Activated naive CD8-positive, alpha-beta T cell treated with anti-CD3 and anti-CD28 coated beads for 36 hours (primary cell): ENCODE data around the gene DGCR8. TPM values are rescaled to one million over a fixed set of nuclear protein-coding genes. Genes with fewer than 3 reads are reported as not detected.

Experiments used
- DNase-seq: peaks from one replicate; pipeline ENCODE4 v3.0.0; 2021
- H3K27ac Mint-ChIP-seq: one replicate; pipeline ENCODE4 v1.8.0; 2022; ENCODE audit warnings: mild to moderate bottlenecking, moderate library complexity, mixed read lengths
- H3K27me3 Mint-ChIP-seq: one replicate; pipeline ENCODE4 v1.8.0; 2022; ENCODE audit warnings: mild to moderate bottlenecking, mixed read lengths
- H3K36me3 Mint-ChIP-seq: one replicate; pipeline ENCODE4 v1.8.0; 2021; ENCODE audit warnings: mild to moderate bottlenecking, mixed read lengths
- H3K4me1 Mint-ChIP-seq: one replicate; pipeline ENCODE4 v1.8.0; 2021; ENCODE audit warnings: mixed read lengths
- H3K4me3 Mint-ChIP-seq: one replicate; pipeline ENCODE4 v1.8.0; 2022; ENCODE audit warnings: mild to moderate bottlenecking, moderate library complexity, mixed read lengths
- H3K9me3 Mint-ChIP-seq: one replicate; pipeline ENCODE4 v1.8.0; 2022; ENCODE audit warnings: mixed read lengths
- total RNA-seq, 2 experiments: library from RNA; stranded (reverse); gene quantifications; one replicate each; pipeline ENCODE4 v1.2.3, GENCODE V29; 2021

The DGCR8 gene
- 10 to 100 TPM; 42.6 to 47.0 TPM for total RNA-seq

DNA sequence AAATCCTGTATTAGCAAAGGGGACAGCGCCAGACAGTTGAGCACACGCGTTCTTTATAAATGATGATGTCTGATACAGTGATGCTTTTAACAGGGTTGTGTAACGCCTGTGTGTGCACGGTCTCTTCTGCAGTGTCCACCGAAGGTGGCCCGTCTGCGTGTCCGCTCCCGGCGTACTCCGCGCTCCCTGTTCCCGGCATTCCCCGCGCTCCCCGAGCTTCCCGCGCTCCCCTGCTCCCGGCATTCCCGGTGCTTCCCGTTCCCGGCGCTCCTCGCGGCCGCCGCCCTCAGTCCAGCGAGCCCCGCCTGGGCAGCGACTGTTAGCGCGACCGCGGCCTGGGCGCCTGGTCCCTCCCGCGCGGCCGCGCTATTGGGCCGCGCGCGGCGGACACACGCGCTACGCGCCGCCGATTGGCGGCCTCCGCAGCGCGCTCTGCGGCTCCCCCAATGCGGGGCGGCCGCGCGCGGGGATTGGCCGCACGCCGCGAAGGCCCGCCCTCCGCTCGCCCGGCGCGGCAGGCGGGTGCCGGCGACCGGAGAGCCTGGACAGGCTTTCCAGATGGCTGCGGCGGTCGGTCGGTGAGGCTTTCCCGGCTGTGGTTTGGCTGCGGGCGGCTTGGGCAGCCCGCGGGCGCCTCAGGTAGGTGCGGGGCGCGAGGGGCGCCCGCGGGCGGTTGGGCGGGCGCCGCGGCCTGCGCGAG lies at the start of gene DGCR8:
Gene DGCR8, plus strand, starts transcription at position 497 of the 700 bp plus-strand sequence. CDS start 5,723 bp downstream, outside the sequence.
- peak within 1 kb of the TSS; percentile 91 for H3K4me3 Mint-ChIP-seq
- no peaks in the 10 kb centered on the region for H3K27me3 Mint-ChIP-seq
- H3K36me3 Mint-ChIP-seq = peaks cover 17% of the 10 kb centered on the region
- DNase-seq = peak; percentile 86
- H3K4me1 Mint-ChIP-seq = peaks cover 34% of the 10 kb centered on the region
- H3K27ac Mint-ChIP-seq = peak within 1 kb of the TSS; percentile 83
- no peaks in the 10 kb centered on the region for H3K9me3 Mint-ChIP-seq

DNA sequence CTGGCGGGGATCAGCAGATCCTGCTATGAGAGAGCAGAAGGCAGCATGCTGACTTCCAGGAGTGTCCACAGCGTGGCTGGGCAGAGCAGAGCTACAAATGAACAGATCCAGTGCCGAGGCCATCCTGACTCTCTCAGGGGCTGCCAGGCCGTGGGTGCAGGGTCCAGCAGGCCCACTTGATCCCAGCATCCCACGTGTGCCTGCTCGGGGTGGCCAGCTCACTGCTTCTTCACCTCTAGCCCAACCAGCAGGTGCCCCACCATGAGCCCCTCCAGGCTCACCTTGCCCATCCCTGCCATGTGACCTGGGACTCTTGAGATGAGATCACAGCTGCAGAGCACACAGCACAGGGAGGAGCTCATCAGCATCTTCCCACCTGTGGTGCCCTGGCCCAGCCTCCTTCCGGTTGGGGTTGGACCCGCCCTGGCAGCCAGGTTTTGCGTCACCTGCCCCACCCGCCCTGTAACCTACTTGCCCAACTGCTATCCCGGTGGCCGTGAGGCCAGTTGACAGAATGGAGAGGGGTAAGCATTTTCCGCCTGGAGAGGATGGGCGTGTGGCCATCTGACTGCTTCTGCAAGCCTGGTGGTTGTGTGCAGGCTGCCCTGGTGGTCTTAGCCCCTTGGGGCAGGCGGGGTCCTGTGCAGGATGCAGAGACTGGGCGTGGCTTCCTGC lies 48.2 kb upstream of the DGCR8 start:
- H3K27me3 Mint-ChIP-seq = no peaks in the 10 kb centered on the region
- no peaks in the 10 kb centered on the region for H3K36me3 Mint-ChIP-seq
- H3K4me3 Mint-ChIP-seq = no peak overlapping the region
- peaks cover 4% of the 10 kb centered on the region for H3K4me1 Mint-ChIP-seq
- no peak overlapping the region for H3K27ac Mint-ChIP-seq
- no peaks in the 10 kb centered on the region for H3K9me3 Mint-ChIP-seq
- no peak for DNase-seq

DNA sequence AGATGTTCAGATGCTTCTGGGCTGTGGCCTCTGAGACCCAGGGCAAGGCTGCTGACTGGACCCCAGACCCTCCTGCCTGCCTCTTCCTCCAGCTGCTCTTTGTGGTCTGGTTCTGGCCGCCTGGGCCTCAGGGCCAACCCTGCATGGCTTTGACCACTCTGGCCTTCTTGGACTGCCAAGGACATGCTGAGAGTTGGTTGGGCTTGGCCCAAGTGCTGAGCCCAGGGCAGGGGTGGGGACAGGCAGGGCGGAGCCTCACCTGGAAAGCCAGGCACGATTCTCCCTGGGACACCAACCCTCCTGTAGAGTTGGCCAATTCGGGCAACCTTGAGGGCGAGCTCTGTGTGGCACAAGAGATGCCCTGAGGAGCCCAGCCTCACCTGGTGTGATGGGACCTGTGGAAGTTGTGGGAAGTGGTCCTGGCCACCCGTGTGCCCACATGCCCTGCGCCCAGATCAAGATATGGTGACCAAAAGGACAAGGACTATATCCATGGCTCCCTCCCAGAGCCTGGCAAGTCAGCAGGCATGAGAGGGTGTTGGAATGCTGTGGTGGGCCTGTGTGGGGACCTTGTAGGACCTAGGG lies 47.5 kb upstream of the DGCR8 start:
- Mint-ChIP-seq H3K4me3 (no peak overlapping the region), H3K4me1 (peaks cover 4% of the 10 kb centered on the region), H3K9me3 (no peaks in the 10 kb centered on the region), H3K27me3 (no peaks in the 10 kb centered on the region), H3K27ac (no peak overlapping the region), H3K36me3 (no peaks in the 10 kb centered on the region)
- no peak for DNase-seq

DNA sequence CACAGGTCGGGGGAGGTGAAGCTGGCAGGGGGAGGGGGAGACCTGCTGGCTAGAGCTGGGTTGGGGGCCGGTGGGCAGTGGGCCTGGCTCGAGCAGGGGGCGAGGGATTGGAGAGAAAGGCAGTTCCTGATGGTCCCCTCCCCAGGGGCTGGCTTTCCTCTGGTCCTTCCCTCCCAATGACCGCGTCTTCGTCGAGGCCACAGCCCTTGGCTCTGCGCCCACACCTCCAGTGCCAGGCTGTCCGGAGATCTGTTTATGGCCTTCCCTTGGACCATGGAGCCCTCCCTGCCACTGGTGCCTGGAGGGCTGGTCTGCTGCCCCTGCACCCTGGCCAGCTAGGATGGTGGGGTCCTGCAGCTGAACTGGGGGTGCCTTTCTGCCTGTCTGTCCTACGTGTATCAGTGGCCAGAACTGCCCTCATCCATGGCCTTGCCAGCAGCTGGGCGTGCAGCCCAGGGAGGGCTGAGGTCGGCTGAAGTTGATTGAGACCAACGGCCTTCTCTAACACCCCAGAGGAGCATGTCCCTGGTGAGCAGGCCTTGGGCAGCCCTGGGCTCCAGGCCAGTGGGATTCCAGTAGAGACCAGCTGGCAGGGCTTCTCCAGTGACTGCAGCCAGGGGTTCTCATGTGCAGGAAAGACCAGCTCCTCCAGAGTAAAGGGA lies 46.9 kb upstream of the DGCR8 start:
- Mint-ChIP-seq H3K9me3 (no peaks in the 10 kb centered on the region), H3K36me3 (no peaks in the 10 kb centered on the region), H3K27ac (no peak overlapping the region), H3K27me3 (no peaks in the 10 kb centered on the region), H3K4me3 (no peak overlapping the region), H3K4me1 (peaks cover 4% of the 10 kb centered on the region)
- no peak for DNase-seq

DNA sequence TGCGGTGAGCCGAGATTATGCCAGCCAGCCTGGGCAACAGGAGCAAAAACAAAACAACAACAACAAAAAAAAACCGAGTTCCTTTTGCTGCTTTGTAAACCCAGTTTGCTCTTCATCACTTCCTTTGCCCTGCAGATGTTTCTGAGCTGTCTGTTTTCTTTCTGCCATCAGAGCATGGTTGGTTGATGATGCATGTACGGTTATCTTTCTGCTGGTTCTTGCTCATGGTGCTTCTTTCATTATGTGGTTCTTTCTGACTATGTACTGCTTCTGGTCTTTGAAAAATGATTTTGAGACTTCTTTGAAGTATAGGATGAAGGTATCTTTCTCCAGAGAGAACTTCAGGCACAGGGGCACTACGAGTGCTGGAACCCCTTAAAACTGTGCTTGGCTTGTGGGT lies 45.9 kb upstream of the DGCR8 start:
- Mint-ChIP-seq H3K4me3 (no peak overlapping the region), H3K27me3 (no peaks in the 10 kb centered on the region)
- no peak for DNase-seq

DNA sequence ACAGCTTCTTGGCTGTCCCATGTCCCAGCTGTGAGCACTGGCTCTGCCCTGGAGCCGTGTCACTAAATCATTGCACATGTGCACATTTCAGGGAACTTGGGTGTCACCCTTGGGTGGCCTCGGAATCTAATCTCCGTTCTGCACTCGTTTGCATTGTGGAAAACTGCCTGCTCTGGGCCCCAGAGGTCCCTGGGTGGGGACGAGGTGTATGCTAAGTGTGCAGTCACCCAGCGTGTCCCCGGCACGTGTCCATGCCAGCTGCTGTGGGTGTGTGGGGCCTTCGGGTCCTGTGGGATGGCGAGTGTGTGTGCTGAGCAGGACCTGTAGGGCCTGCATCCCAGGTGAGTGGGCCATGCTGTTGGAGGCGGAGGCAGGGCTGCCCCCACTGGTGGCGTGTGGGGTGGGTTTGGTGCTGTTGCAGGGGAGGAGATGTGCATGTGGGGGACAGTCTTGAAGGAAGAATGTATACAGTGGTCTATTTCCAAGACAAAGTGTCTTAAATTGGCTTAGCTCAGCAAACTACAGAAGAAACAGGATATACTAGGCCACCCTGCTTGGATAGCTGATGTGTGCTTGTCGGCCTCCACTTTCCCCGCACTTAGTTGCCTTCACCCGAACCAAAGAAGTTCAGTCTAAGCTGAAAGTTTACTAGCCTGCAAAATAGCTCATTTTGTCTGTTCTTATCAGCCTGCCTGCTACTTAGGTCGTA lies 44.5 kb upstream of the DGCR8 start:
- H3K4me3 Mint-ChIP-seq = no peak overlapping the region
- H3K27ac Mint-ChIP-seq = no peak overlapping the region
- no peaks in the 10 kb centered on the region for H3K27me3 Mint-ChIP-seq
- no peak for DNase-seq
- H3K9me3 Mint-ChIP-seq = no peaks in the 10 kb centered on the region
- H3K4me1 Mint-ChIP-seq = peaks cover 3% of the 10 kb centered on the region
- H3K36me3 Mint-ChIP-seq = no peaks in the 10 kb centered on the region

More for the DNA sequence above, 45.9 kb upstream of the DGCR8 start:
- peaks cover 3% of the 10 kb centered on the region for H3K4me1 Mint-ChIP-seq
- H3K36me3 Mint-ChIP-seq = no peaks in the 10 kb centered on the region
- no peaks in the 10 kb centered on the region for H3K9me3 Mint-ChIP-seq
- no peak overlapping the region for H3K27ac Mint-ChIP-seq

DNA sequence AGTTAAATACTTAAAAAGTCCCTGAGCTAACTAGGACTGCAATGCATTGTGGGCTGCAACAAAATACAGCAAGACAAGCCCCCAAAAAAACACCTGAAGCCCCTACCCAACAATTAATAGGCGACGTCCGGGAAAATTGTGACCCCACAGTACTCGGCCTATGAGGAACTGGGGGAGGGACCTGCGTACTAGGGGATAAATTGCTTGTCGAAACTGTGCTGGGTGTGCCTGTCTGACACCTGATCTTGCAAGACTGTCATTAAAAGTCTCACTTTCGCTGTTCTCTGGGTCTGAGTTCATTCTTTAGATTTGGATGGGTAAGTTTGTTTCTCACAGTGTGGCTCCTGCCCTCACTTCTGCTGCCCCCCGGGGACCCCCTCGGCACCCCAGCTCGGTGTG lies 44.0 kb upstream of the DGCR8 start:
- H3K36me3 Mint-ChIP-seq = no peaks in the 10 kb centered on the region
- DNase-seq = no peak
- H3K4me3 Mint-ChIP-seq = no peak overlapping the region
- H3K27ac Mint-ChIP-seq = no peak overlapping the region
- H3K9me3 Mint-ChIP-seq = no peaks in the 10 kb centered on the region
- no peaks in the 10 kb centered on the region for H3K27me3 Mint-ChIP-seq
- peaks cover 3% of the 10 kb centered on the region for H3K4me1 Mint-ChIP-seq

DNA sequence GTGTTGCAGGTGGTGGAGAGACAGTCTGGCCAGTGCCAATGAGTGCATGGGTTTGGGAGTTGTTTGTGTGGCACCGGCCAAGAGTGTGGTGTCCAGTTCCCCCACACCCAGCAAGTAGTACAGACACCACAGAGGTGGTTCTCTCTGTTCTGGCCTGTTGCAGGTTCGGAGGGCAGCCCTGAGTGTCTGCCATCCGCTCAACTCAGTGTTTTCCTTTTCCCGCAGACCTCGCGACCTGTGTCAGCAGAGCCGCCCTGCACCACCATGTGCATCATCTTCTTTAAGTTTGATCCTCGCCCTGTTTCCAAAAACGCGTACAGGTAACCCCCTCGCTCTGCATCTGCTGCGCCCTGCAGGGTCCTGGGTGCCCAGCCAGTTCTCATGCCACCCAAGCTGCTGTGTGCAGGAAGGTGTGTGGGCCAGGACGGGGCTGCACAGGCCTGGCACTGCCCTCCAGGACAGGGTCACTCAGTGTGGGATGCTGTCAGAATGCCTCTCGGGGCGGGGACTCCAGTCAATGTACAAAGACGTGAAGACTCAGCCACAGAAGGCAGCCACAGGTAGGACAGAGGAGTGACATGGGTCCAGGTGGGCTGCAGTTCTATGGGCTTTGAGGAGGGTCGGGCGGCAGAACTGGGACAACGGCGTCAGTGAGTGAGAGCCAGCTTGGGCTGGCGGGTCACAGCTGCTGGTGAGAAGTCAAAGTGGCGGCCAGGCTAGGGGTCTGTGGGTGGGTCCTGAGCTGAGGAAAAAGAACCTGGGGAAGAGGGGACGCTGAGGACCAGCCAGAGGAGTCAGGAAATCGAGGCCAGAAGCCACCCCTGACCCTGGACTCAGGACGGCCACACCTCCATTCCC lies 43.3 kb upstream of the DGCR8 start:
- Mint-ChIP-seq H3K27ac (peak overlapping the region; percentile 14), H3K4me3 (no peak overlapping the region), H3K36me3 (no peaks in the 10 kb centered on the region)

DNA sequence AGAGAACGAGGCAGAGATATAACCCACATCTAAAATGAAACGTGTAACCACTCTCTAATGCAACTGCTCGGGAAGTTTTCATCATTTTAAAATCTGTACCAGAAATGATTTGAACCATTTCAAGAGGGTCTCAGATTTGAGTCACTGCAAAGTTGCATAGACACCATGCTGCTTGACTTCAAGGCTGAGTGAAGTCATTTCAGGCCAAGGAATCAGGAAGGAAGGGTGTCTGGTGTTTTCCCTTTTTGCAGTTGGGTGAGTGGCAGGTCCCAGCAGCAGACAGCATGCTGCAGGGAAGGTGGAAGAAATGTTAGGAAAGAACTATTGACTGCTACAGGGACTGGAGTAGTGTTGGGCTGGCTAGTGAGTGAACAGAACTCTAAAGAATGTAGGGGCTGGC lies 42.6 kb upstream of the DGCR8 start:
- Mint-ChIP-seq H3K36me3 (no peaks in the 10 kb centered on the region), H3K27me3 (no peaks in the 10 kb centered on the region), H3K4me1 (no peaks in the 10 kb centered on the region), H3K4me3 (no peak overlapping the region), H3K9me3 (no peaks in the 10 kb centered on the region), H3K27ac (no peak overlapping the region)
- DNase-seq = no peak

More for the DNA sequence above, 43.3 kb upstream of the DGCR8 start:
- no peaks in the 10 kb centered on the region for H3K9me3 Mint-ChIP-seq
- DNase-seq = no peak
- H3K27me3 Mint-ChIP-seq = no peaks in the 10 kb centered on the region
- peaks cover 2% of the 10 kb centered on the region for H3K4me1 Mint-ChIP-seq

DNA sequence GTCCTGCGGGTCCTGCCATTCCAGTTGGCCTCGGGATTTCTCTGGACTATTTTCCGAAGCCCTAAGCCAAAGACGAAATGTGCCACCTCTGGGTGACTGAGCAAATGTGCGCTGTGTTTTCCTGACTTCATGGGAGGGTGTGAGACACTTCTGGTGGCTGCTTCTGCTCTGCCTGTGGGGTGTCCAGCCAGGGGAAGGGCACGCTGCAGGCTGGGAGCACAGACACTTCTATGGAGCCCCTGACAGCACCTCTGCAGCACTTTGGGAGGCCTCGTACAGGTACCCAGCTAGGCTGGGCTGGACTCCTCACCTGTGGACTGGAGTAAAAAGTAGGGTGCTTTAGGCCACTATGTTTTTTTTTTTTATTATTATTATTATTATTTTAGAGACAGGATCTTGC lies 41.5 kb upstream of the DGCR8 start:
- no peaks in the 10 kb centered on the region for H3K36me3 Mint-ChIP-seq
- DNase-seq = no peak
- no peaks in the 10 kb centered on the region for H3K4me1 Mint-ChIP-seq
- H3K9me3 Mint-ChIP-seq = no peaks in the 10 kb centered on the region
- H3K4me3 Mint-ChIP-seq = no peak overlapping the region
- no peak overlapping the region for H3K27ac Mint-ChIP-seq
- H3K27me3 Mint-ChIP-seq = no peaks in the 10 kb centered on the region

DNA sequence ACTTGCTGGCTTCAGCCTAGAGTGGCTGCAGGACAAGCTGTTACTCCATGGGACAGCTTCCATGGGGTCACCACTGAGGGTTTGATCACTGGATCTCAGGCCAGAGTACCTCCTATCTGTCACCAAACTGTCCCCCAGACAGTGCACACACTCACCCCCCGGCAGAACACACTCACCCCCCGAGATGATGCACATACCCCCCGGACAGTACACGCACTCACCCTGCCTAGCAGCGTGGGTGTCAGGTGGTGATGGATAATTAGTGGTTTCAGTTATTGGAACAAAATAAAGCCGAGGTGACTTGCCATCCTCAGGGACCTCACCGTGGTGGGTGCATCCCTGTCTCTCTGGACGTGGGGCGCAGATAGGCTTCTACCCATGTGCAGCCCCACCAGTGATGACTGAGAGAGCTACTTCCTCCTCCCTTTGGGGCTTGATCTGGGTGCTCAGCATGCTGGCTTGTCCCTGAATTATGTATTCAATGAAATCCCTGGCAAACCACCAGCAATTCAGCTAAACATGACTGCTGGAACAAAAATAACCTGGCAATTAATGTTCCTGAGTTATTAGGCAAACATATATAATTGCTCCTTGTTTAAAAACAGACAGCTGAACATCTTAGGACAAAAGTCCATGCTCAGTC lies 40.2 kb upstream of the DGCR8 start:
- no peaks in the 10 kb centered on the region for H3K36me3 Mint-ChIP-seq
- H3K4me3 Mint-ChIP-seq = no peak overlapping the region
- H3K27ac Mint-ChIP-seq = no peak overlapping the region
- no peak for DNase-seq
- H3K4me1 Mint-ChIP-seq = no peaks in the 10 kb centered on the region
- H3K27me3 Mint-ChIP-seq = no peaks in the 10 kb centered on the region
- no peaks in the 10 kb centered on the region for H3K9me3 Mint-ChIP-seq

DNA sequence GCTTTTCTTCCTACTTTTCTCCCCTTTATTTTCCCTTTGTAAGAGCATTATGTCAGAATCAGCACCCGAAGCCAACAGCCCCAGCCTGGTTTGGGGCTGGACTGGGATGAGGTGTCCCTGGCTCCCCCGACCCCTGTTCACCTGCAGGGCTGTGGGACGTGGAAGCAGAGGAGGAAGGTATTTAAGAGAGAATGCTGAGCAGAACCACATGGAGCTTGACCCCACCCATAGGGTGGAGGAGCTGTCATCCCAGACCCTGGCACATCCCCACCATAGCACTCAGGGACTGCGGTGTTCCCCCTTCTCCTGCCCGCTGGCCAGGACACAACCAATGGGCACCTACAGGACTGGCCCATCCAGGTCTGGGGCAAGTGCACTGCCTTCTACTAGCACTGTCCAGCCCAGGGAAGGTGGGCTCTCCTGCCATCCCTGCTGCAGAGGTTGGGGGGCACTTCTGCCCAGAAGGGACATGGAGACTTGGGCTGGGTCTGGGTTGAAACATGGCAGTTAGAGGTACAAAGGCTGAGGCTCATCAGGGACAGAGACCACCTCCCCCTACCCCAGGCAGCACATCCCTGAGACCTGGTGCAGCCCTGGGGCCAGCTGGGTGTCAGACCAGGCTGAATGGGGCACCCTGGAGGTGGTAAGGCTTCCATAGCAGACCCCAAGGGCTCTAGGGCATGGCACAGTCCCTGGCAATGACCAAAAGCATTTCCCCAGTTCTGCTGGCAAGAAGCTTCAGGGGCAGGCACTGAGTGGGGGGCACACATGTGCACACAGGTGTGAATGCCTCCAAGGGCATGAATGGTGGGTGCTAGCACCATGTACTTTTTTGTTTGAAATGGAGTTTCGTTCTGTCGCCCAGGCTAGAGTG lies 39.5 kb upstream of the DGCR8 start:
- no peak for DNase-seq
- no peaks in the 10 kb centered on the region for H3K9me3 Mint-ChIP-seq
- H3K4me1 Mint-ChIP-seq = no peaks in the 10 kb centered on the region
- H3K36me3 Mint-ChIP-seq = no peaks in the 10 kb centered on the region
- no peak overlapping the region for H3K4me3 Mint-ChIP-seq
- H3K27ac Mint-ChIP-seq = no peak overlapping the region
- no peaks in the 10 kb centered on the region for H3K27me3 Mint-ChIP-seq
